Fibroblast of skin of abdomen (primary cell): Measurements from ENCODE around the gene ECPAS. TPM values are rescaled to one million over a fixed set of nuclear protein-coding genes. Genes with fewer than 3 reads are reported as not detected.
"Not testable (repeated sequence)": the region's sequence is repeated elsewhere in the genome, so short reads cannot be mapped to it uniquely, and the experiment has no call there.

Experiments used
- DNase-seq: peaks from one replicate; pipeline ENCODE4 v3.0.0-alpha.2; 2013
- polyA plus RNA-seq, 2 experiments: library from polyadenylated mRNA; unstranded; fragments of 120-200 nt; gene quantifications; one replicate each; pipeline ENCODE4 v1.2.1, GENCODE V29; 2013; ENCODE audit not compliant: insufficient read length in 2 of 2

Gene ECPAS
- polyA plus RNA-seq (2013, experiment 1 of 2; ENCODE audit: insufficient read length): 50.8 TPM
- polyA plus RNA-seq (2013, experiment 2 of 2; ENCODE audit: insufficient read length): 56.8 TPM

- peak; percentile 78 for DNase-seq
Measured at GRCh38 chr9:111483858-111484571, at the start of gene ECPAS. Gene ECPAS (minus strand): TSS chr9:111484383. CDS start chr9:111472918, 11,465 bp downstream.

DNA sequence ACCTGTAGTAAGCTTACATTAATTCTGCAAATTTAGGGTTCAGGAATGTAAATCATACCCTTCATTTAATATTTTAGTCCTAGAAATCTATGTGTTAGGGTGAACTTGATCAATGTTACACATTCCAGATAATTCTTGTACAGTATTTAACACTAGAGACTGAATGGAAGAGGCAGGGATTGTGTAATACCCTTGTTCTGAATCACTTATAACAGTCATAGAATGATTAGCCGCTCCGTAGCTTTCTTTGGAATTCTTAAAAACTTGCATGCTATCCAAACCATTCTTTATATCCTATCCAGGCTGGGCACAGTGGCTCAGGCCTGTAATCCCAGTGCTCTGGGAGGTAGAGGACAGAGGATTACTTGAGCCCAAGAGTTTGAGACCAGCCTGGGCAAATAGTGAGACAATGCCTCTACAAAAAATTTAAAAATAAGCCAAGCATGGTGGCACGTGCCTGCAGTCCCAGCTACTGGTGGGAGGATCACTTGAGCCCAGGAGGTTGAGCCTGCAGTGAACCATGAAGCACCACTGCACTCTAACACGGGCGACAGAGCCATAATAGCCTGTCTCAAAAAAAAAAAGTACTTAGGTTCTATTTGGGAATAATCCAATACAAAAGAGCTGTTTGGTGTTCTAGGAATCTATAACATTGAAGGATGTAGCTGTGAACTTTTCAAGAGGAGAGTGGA, 49.1 kb upstream of the ECPAS start:
- peak; percentile 1 for DNase-seq

DNA sequence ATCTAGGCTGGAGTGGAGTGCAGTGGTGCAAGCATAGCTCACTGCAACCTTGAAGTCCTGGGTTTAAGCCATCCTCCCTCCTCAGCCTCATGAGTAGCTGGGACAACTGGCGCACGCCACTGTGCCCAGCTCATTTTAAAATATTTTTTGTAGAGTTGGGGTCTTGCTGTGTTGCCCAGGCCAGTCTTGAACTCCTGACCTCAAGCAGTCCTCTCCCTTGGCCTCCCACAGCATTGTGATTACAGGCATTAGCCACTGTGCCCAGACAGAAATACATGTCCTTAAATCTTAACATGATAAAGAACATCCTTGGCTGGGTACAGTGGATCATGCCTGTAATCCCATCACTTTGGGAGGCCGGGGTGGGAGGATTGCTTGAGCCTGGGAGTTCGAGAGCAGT, 47.5 kb upstream of the ECPAS start:
- no peak for DNase-seq

GRCh38 chr9:111529787-111530186, 45.6 kb upstream of the ECPAS start:
- DNase-seq: no peak

DNA sequence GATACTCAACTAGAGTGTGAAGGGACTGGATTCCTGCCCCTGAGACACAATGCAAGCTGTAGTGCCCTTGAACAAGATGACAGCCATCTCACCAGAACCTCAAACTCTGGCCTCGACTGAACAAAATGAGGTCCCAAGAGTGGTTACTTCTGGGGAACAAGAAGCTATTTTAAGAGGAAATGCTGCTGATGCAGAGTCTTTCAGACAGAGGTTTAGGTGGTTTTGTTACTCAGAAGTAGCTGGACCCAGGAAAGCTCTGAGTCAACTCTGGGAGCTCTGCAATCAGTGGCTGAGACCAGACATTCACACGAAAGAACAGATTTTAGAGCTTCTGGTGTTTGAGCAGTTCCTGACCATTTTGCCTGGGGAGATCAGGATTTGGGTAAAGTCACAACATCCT, 43.2 kb upstream of the ECPAS start:
- DNase-seq: no peak

DNA sequence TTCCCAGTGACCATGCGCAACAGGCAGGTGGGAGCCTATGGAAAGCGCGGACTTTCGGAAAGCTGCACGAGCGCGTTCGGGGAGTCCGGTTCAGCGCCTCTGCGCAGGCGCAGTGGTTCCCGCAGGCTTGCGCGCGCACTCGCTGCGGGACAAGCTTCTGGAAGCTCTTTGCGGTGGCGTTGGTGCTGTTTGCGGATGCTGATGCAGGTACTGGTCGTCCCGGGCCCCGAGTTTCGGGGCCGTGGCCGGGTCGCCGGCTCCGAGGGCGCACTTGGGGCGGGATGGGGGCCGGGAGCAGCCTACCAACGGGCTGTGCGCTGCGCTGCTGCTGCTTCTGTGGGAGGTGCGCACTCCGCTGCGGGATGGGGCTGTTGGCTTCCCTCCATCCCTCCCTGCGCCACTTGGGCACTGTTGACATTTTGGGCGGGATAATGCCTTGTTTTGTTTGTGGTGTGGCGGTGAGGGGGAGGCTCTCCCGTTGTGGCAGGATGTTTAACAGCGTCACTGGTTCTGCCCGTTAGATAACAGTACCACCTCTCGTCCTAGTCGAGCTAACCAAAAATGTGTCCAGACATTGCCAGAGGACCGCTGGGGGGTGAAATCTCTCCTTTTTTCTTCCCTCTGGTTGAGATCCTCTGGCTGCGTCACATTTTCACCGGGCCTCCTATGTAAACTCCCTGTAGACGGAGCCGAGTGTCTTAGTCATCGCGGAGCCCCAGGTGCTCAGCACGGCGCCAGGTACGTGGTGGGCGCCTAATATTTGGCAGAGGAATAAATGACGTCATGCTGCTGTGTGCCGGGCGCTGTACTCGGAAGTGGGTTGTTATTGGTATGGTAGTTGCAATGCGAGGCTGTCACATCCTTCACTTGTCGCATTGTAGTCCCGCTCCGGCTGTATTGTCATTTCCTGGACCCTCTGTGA, 41.1 kb upstream of the ECPAS start, which contains the start of gene ZNF483:
Gene ZNF483 (plus strand): TSS at position 124 of the 922 bp plus-strand sequence. CDS start 2,217 bp downstream, outside the sequence.
- peak; percentile 70 for DNase-seq

DNA sequence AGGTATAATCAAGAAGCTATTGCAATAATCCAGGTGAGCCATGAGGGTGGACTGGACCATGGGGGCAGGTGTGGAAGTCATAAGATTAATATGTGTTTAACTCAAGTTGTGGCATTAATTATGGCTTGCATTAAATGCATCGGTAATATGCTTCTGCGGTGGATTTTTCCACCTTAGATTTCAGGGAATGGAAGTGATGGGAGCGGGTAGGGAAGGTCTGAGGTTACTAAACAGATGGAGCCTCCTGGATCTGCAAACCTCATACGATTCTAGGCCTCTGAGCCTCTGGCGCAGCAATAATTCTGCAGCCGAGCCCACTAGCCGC, 40.5 kb upstream of the ECPAS start:
- DNase-seq: no peak

- peak; percentile 5 for DNase-seq
Measured at GRCh38 chr9:111516061-111516465, 31.9 kb upstream of the ECPAS start.

GRCh38 chr9:111514967-111515366, 30.8 kb upstream of the ECPAS start:
- no peak for DNase-seq

GRCh38 chr9:111511581-111511980, 27.4 kb upstream of the ECPAS start:
- DNase-seq: not testable (repeated sequence)

DNA sequence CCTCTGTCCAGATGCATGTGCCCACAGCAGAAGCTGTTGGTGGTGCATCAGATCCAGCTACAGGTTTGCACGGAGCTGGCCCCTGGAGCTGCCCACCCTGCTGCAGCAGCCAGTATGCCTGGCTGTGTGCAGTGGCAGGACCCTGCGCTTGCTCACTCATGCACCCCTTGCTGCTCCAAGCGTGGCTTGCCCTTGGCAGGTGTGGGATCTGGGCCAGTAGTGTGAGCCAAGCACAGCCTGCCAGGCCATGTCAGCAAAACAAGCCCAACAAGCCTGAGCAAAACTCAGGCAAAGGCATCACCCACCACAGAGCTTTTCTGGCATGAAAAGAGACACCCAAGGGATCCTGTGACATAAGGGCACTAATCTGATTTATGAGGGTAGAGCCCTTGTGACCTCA, 18.3 kb upstream of the ECPAS start:
- no peak for DNase-seq

DNA sequence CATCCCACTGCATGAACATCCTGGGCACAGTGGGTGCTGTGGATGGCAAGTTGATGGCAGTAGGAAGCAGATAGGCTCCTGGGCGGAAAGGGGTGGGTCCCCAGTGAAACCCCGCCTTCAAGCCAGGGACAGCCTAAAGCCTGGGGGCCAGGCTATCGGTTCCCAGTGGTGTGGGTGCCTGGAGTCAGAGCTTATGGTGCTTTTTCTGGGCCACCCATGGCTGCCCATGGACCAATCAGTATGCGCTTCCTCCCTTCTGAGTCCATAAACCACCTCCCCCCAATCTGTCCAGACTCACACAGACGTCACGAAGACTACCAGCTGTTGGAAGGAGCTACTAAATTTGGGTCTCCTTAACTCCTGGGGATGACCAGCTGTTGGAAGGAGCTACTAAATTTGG, 17.5 kb upstream of the ECPAS start:
- no peak for DNase-seq

GRCh38 chr9:111501005-111501562, 16.9 kb upstream of the ECPAS start:
- no peak for DNase-seq

DNA sequence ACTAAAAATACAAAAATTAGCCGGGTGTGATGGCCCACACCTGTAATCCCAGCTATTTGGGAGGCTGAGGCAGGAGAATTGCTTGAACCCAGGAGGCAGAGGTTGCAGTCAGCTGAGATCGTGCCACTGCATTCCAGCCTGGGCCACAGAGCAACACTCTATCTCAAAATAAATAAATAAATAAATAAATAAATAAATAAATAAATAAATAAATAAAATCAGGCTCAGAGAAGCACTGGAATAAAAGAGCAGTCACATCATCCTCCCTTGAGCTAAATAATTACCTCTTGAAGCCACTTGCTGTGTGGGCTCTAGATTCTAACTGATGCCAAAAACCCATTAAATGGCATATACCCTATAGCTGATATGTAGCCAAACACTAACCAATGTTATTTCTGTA, 13.0 kb upstream of the ECPAS start:
- not testable (repeated sequence) for DNase-seq

- DNase-seq: no peak
Measured at GRCh38 chr9:111484572-111484894, 350 bp upstream of the ECPAS start.

DNA sequence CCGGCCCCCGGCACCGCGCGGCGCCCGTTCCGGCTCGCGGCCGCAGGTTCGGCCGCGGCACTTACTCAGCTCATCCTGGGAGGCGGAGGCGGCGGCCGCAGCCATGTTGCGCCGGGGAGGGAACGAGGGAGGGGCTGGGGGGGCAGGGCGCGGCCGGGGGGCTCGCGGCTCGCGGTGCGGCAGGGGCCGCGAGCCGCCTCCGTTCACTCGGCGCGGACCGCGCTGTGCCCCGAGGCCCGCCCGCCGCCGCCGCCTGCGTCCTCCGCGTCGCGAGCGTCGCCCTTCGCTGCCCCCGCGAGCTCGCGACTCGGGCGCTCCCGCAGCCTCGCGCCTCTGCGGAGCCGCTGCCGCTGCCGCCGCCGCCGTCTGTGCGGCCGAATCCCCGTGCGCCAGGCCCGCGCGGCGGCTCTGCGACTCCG, 735 bp downstream of the ECPAS start:
- DNase-seq: peak; percentile 62

DNA sequence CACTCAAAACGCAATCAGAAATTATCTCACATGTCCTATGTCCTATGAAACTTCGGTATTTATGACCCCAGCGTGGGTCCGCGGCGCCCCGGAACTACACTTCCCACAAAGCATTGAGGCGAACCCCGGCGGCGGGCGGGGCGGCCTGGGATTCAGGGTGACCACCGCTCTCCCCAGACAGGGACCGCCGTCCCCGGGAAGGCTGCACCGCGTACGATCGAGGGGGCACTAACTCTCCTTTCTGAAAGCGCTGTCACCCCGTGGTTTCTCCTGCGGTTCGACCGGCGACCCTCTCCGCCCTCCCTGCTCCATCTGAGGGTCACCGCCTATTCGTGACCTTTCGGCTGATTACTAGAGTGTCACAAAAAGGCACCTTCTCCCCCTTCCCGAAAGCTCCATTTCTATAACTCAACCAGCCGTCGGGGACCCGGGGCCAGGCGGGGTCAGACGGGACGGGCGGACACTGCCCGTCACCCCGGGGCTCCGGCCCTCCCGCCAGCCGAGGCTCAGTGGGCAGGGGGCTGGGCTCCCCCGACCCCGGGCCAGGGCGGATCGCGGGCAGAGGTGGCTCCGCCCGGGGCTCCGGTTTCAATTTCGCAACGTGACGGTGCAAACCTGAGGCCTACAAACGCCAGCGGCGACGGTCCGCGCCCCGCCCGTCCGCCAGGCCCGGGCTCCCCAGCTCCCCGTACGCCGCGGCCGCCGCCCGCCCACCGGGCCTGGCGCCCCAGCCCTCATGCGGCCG, 1.3 kb downstream of the ECPAS start:
- peak; percentile 61 for DNase-seq

- peak; percentile 12 for DNase-seq
Measured at GRCh38 chr9:111481885-111482636, 2.1 kb downstream of the ECPAS start.

DNA sequence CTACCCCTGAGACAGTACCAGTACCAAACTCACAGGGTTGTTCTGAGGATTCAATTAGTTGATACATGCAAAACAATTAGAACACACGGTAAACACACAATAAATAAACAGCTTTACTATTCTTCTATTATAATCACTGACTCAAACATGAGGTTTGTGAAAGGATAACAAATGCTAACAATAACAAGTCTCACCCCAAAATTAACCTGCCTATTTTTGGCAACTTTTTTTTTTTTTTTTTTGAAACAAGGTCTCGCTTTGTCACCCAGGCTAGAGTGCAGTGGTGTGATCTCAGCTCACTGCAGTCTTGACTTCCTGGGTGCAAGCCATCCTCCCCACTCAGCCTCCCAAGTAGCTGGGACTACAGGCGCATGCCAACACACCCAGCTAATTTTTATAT, 6.5 kb downstream of the ECPAS start:
- no peak for DNase-seq

DNA sequence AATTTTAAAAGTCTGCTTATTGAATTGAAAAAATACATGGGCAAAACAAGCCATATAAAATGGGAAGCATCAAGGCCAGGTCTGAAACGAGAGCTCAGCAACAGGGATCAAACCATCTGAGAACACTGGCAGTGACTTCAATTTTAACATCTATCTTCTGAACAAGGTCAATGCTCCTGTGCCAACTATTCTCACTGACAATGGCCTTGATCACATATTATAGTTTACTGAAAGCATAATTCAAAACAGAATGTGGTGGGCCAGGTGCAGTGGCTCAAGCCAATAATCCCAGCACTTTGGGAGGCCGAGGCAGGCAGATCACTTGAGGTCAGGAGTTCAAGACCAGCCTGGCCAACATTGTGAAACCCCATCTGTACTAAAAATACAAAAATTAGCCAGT, 9.0 kb downstream of the ECPAS start:
- no peak for DNase-seq

GRCh38 chr9:111474385-111474784, 9.8 kb downstream of the ECPAS start:
- DNase-seq: no peak
